Ectodermal cell (in vitro differentiated cells): ENCODE measurements around the gene FAM131C.
"Not testable (repeated sequence)": the region's sequence is repeated elsewhere in the genome, so short reads cannot be mapped to it uniquely, and the experiment has no call there.

Experiments
- H3K27ac ChIP-seq: 2 replicates; pipeline ENCODE4 v1.7.0; 2013; ENCODE audit warnings: mild to moderate bottlenecking, low read depth, low read length; ENCODE audit not compliant: insufficient read depth, poor library complexity, severe bottlenecking
- H3K27me3 ChIP-seq: 2 replicates; pipeline ENCODE4 v1.7.0; 2013; ENCODE audit warnings: mild to moderate bottlenecking, low read length; ENCODE audit not compliant: insufficient read depth, control insufficient read depth, poor library complexity, severe bottlenecking
- H3K36me3 ChIP-seq: one replicate; pipeline ENCODE4 v1.7.0; 2013; ENCODE audit warnings: low read length; ENCODE audit not compliant: control insufficient read depth, insufficient read depth
- H3K4me1 ChIP-seq: one replicate; pipeline ENCODE4 v1.7.0; 2013; ENCODE audit warnings: low read length; ENCODE audit not compliant: control insufficient read depth, insufficient read depth
- H3K4me3 ChIP-seq: 2 replicates; pipeline ENCODE4 v1.7.0; 2013; ENCODE audit warnings: low read depth, low read length, control low read depth; ENCODE audit not compliant: insufficient read depth
- H3K9me3 ChIP-seq: 2 replicates; pipeline ENCODE4 v1.7.0; 2013; ENCODE audit warnings: mild to moderate bottlenecking, low read length, moderate library complexity; ENCODE audit not compliant: control insufficient read depth
- WGBS, 2 experiments: methylation state at CpG; one replicate each; pipeline ENCODE4 v1.1.7; 2013; ENCODE audit warnings: missing lambda C conversion rate in 2 of 2; 5-methylcytosine and 5-hydroxymethylcytosine counted together

Gene FAM131C

GRCh38 chr1:16026302-16026701 is 47.1 kb downstream of the FAM131C start:
- H3K9me3 ChIP-seq, H3K4me3 ChIP-seq, H3K36me3 ChIP-seq, H3K27ac ChIP-seq, H3K27me3 ChIP-seq: not testable (repeated sequence)
- peaks cover 13% of the 10 kb centered on the region for H3K4me1 ChIP-seq
- 16 to 37% methylated on average over 4 to 7 of the region's 10 CpGs for WGBS, 2 experiments

GRCh38 chr1:16023050-16023653 is 50.3 kb downstream of the FAM131C start:
- H3K36me3 ChIP-seq, result no peaks in the 10 kb centered on the region
- peaks cover 7% of the 10 kb centered on the region for H3K27me3 ChIP-seq
- 88 to 89% methylated on average over 7 of the region's 7 CpGs for WGBS, 2 experiments
- H3K4me3 ChIP-seq, result no peak overlapping the region
- H3K4me1 ChIP-seq, result peaks cover 17% of the 10 kb centered on the region
- no peaks in the 10 kb centered on the region for H3K9me3 ChIP-seq
- no peak overlapping the region for H3K27ac ChIP-seq

GRCh38 chr1:16022393-16022792 is 51.1 kb downstream of the FAM131C start:
- Histone ChIP-seq H3K4me3 (no peak overlapping the region), H3K9me3 (no peaks in the 10 kb centered on the region), H3K27me3 (peaks cover 6% of the 10 kb centered on the region), H3K36me3 (no peaks in the 10 kb centered on the region), H3K4me1 (peaks cover 24% of the 10 kb centered on the region), H3K27ac (no peak overlapping the region)
- 87 to 91% methylated on average over 11 of the region's 11 CpGs for WGBS, 2 experiments

- Histone ChIP-seq H3K36me3 (no peaks in the 10 kb centered on the region), H3K9me3 (no peaks in the 10 kb centered on the region), H3K4me1 (peaks cover 19% of the 10 kb centered on the region), H3K27me3 (no peaks in the 10 kb centered on the region), H3K4me3 (no peak within 1 kb of the TSS), H3K27ac (no peak within 1 kb of the TSS)
- WGBS, 2 experiments, result 73 to 76% methylated on average over 6 of the region's 6 CpGs
Observed at GRCh38 chr1:16021681-16022080, 51.8 kb downstream of the FAM131C start, which contains the start of gene CLCNKA. Gene CLCNKA, plus strand, starts transcription at chr1:16022036. Its CDS starts 584 bp downstream, at chr1:16022620.

- not testable (repeated sequence) for H3K27me3 ChIP-seq, H3K4me3 ChIP-seq, H3K27ac ChIP-seq, H3K9me3 ChIP-seq, H3K36me3 ChIP-seq
- WGBS, 2 experiments, result 89 to 91% methylated on average over 9 of the region's 9 CpGs
- peaks cover 19% of the 10 kb centered on the region for H3K4me1 ChIP-seq
Observed at GRCh38 chr1:16020878-16021277, 52.6 kb downstream of the FAM131C start.

- H3K4me1 ChIP-seq, result peaks cover 19% of the 10 kb centered on the region
- whole genome bisulfite sequencing, 2 experiments, result 91 to 94% methylated on average over 6 of the region's 6 CpGs
- H3K27ac ChIP-seq, result no peak overlapping the region
- no peak overlapping the region for H3K4me3 ChIP-seq
- no peaks in the 10 kb centered on the region for H3K36me3 ChIP-seq
- H3K27me3 ChIP-seq, result no peaks in the 10 kb centered on the region
- H3K9me3 ChIP-seq, result no peaks in the 10 kb centered on the region
Observed at GRCh38 chr1:16020325-16020724, 53.1 kb downstream of the FAM131C start.

- 73 to 77% methylated on average over 9 of the region's 9 CpGs for WGBS, 2 experiments
- Histone ChIP-seq H3K9me3 (no peaks in the 10 kb centered on the region), H3K27ac (no peak overlapping the region), H3K27me3 (no peaks in the 10 kb centered on the region), H3K36me3 (no peaks in the 10 kb centered on the region), H3K4me3 (no peak overlapping the region), H3K4me1 (peaks cover 19% of the 10 kb centered on the region)
Observed at GRCh38 chr1:16019644-16020277, 53.7 kb downstream of the FAM131C start.

- Histone ChIP-seq H3K9me3 (no peaks in the 10 kb centered on the region), H3K4me3 (no peak overlapping the region), H3K27ac (no peak overlapping the region), H3K4me1 (peaks cover 19% of the 10 kb centered on the region), H3K27me3 (peaks cover 6% of the 10 kb centered on the region), H3K36me3 (no peaks in the 10 kb centered on the region)
- 90 to 93% methylated on average over 23 of the region's 23 CpGs for WGBS, 2 experiments
Observed at GRCh38 chr1:16018749-16019643, 54.5 kb downstream of the FAM131C start.

GRCh38 chr1:16018308-16018707 is 55.1 kb downstream of the FAM131C start:
- no peak overlapping the region for H3K4me3 ChIP-seq
- H3K36me3 ChIP-seq, result no peaks in the 10 kb centered on the region
- H3K9me3 ChIP-seq, result no peaks in the 10 kb centered on the region
- peaks cover 13% of the 10 kb centered on the region for H3K27me3 ChIP-seq
- WGBS, 2 experiments, result 87 to 90% methylated on average over 4 of the region's 4 CpGs
- H3K27ac ChIP-seq, result no peak overlapping the region
- peaks cover 19% of the 10 kb centered on the region for H3K4me1 ChIP-seq
